ENCODE measurements around the gene CCDC24. TPM values are rescaled to one million over a fixed set of nuclear protein-coding genes. Genes with fewer than 3 reads are reported as not detected.

The CCDC24 gene
- total RNA-seq, 3 donors from 2014 or later (not counting 1 experiment from before 2014, with no cell fraction given): 3.8 to 5.2 (median 3.9) TPM

- 95% methylated on average over 8 of the region's 8 CpGs for WGBS (ENCODE audit: insufficient coverage)
- Histone ChIP-seq H3K36me3 (ENCODE audit: control insufficient read depth, insufficient read depth, low read length) (peaks cover 16% of the 10 kb centered on the region), H3K4me1 (ENCODE audit: control insufficient read depth, insufficient read depth, low read length) (peaks cover 12% of the 10 kb centered on the region), H3K27ac (ENCODE audit: low read length) (no peak overlapping the region), H3K27me3 (ENCODE audit: control insufficient read depth, insufficient read depth, low read length) (no peaks in the 10 kb centered on the region), H3K4me3 (ENCODE audit: low read length) (no peak overlapping the region), H3K9me3 (ENCODE audit: control insufficient read depth, insufficient read depth, low read length) (no peaks in the 10 kb centered on the region)
- H3K27me3 Mint-ChIP-seq (ENCODE audit: low read depth in 2 of 2): no peaks in the 10 kb centered on the region
- H3K27ac Mint-ChIP-seq: no peak overlapping the region
- no peak for DNase-seq
- no peak for TF ChIP-seq CTCF (IDR thresholded peaks at IDR 0.05)
- no peaks in the 10 kb centered on the region for H3K9me3 Mint-ChIP-seq
- no peak for ATAC-seq
- no peaks in the 10 kb centered on the region for H3K36me3 Mint-ChIP-seq
- intact Hi-C loops (cut with micrococcal nuclease): no loop called here
- H3K4me3 Mint-ChIP-seq: no peak overlapping the region
- H3K4me1 Mint-ChIP-seq: peaks cover 16 to 35% of the 10 kb centered on the region in 2 donors
These were observed 38.6 kb upstream of the CCDC24 start for GRCh38 chr1:43952731-43953346.

GRCh38 chr1:43953361-43953760 lies 38.0 kb upstream of the CCDC24 start:
- 88% methylated on average over 3 of the region's 3 CpGs for WGBS (ENCODE audit: insufficient coverage)
- peaks cover 7% of the 10 kb centered on the region for H3K4me1 ChIP-seq (ENCODE audit: control insufficient read depth, insufficient read depth, low read length)
- H3K9me3 ChIP-seq (ENCODE audit: control insufficient read depth, insufficient read depth, low read length): no peaks in the 10 kb centered on the region
- Mint-ChIP-seq H3K36me3 (no peaks in the 10 kb centered on the region), H3K27ac (no peak overlapping the region), H3K9me3 (no peaks in the 10 kb centered on the region), H3K4me3 (no peak overlapping the region), H3K4me1 (peaks cover 13 to 30% of the 10 kb centered on the region in 2 donors), H3K27me3 (ENCODE audit: low read depth in 2 of 2) (no peaks in the 10 kb centered on the region)
- intact Hi-C loops (cut with micrococcal nuclease): no loop called here
- TF ChIP-seq CTCF (IDR thresholded peaks at IDR 0.05): no peak
- ATAC-seq: no peak
- no peaks in the 10 kb centered on the region for H3K27me3 ChIP-seq (ENCODE audit: control insufficient read depth, insufficient read depth, low read length)
- no peak overlapping the region for H3K4me3 ChIP-seq (ENCODE audit: low read length)
- H3K27ac ChIP-seq (ENCODE audit: low read length): no peak overlapping the region
- H3K36me3 ChIP-seq (ENCODE audit: control insufficient read depth, insufficient read depth, low read length): peaks cover 18% of the 10 kb centered on the region
- no peak for DNase-seq

- no peaks in the 10 kb centered on the region for H3K9me3 Mint-ChIP-seq
- Histone ChIP-seq H3K27ac (ENCODE audit: low read length) (no peak overlapping the region), H3K4me3 (ENCODE audit: low read length) (no peak overlapping the region), H3K36me3 (ENCODE audit: control insufficient read depth, insufficient read depth, low read length) (peaks cover 21% of the 10 kb centered on the region), H3K27me3 (ENCODE audit: control insufficient read depth, insufficient read depth, low read length) (no peaks in the 10 kb centered on the region), H3K4me1 (ENCODE audit: control insufficient read depth, insufficient read depth, low read length) (no peaks in the 10 kb centered on the region), H3K9me3 (ENCODE audit: control insufficient read depth, insufficient read depth, low read length) (no peaks in the 10 kb centered on the region)
- no peaks in the 10 kb centered on the region for H3K36me3 Mint-ChIP-seq
- H3K27me3 Mint-ChIP-seq (ENCODE audit: low read depth in 2 of 2): no peaks in the 10 kb centered on the region
- WGBS (ENCODE audit: insufficient coverage): 97% methylated on average over 5 of the region's 5 CpGs
- no peak for TF ChIP-seq CTCF (IDR thresholded peaks at IDR 0.05)
- peaks cover 11 to 24% of the 10 kb centered on the region in 2 donors for H3K4me1 Mint-ChIP-seq
- H3K4me3 Mint-ChIP-seq: no peak overlapping the region
- ATAC-seq (no peak), DNase-seq (no peak)
- H3K27ac Mint-ChIP-seq: no peak overlapping the region
- intact Hi-C loops (cut with micrococcal nuclease): no loop called here
These were observed 37.4 kb upstream of the CCDC24 start for GRCh38 chr1:43954036-43954435.

GRCh38 chr1:43956234-43956633 lies 35.2 kb upstream of the CCDC24 start:
- 96% methylated on average over 8 of the region's 8 CpGs for WGBS (ENCODE audit: insufficient coverage)
- Mint-ChIP-seq H3K27me3 (ENCODE audit: low read depth in 2 of 2) (no peaks in the 10 kb centered on the region), H3K4me1 (peaks cover 2 to 10% of the 10 kb centered on the region in 2 donors), H3K9me3 (no peaks in the 10 kb centered on the region), H3K36me3 (no peaks in the 10 kb centered on the region), H3K27ac (no peak overlapping the region), H3K4me3 (no peak overlapping the region)
- TF ChIP-seq CTCF (IDR thresholded peaks at IDR 0.05): no peak
- no peaks in the 10 kb centered on the region for H3K4me1 ChIP-seq (ENCODE audit: control insufficient read depth, insufficient read depth, low read length)
- DNase-seq (no peak), ATAC-seq (no peak)
- H3K27me3 ChIP-seq (ENCODE audit: control insufficient read depth, insufficient read depth, low read length): no peaks in the 10 kb centered on the region
- peaks cover 29% of the 10 kb centered on the region for H3K36me3 ChIP-seq (ENCODE audit: control insufficient read depth, insufficient read depth, low read length)
- H3K4me3 ChIP-seq (ENCODE audit: low read length): no peak overlapping the region
- intact Hi-C loops (cut with micrococcal nuclease): no loop called here
- no peaks in the 10 kb centered on the region for H3K9me3 ChIP-seq (ENCODE audit: control insufficient read depth, insufficient read depth, low read length)
- H3K27ac ChIP-seq (ENCODE audit: low read length): no peak overlapping the region
